Astrocyte of the hippocampus (primary cell): ENCODE results near the gene DYNC1I2.
A peak's percentile ranks its signal among the peaks of the same experiment; 100 is the strongest.
"Not testable (repeated sequence)": the region's sequence is repeated elsewhere in the genome, so short reads cannot be mapped to it uniquely, and the experiment has no call there.

Source experiments
- DNase-seq: peaks from one replicate; pipeline ENCODE4 v3.0.0; 2011; ENCODE audit warnings: low read depth, low spot score

The DYNC1I2 gene

DNA sequence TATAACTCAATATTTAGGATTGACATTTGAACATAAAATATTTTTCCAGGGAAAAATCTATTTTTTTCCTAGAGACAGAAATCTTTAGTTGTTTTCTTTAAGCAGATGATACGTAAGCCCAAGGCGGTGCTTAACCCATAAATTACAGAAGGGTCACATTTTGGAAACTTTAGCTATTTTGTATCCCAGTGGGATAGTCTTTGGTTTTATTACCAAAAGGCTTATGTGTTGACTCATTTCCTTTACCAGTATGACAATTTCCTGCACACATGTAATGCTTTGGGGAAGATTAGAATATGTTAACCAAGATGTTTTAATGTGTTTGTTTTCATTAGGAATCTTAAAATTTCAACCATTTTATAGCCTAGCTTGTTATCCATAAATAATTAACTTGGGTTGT, 24.8 kb downstream of the DYNC1I2 start:
- peak; percentile 39 for DNase-seq

DNA sequence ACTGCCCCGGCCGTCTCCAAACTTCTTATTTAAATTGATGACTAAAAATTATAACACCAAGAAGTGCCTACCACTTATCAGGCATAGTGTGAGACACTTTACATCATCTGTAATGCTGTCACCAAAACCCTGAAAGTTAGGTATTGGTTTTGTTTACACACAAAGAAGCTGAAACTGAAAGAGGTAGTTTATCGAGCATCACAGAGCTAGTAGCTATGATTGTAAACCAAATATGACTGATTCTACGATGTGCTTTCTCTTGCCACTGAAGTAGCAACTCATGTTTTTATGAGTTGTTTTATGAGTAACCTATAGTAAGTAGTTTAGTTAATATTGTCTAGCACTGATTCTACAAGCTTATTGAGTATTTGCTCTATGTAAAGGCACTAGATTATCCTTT, 31.5 kb downstream of the DYNC1I2 start:
- DNase-seq, result no peak

GRCh38 chr2:171719660-171720059, 32.4 kb downstream of the DYNC1I2 start:
- DNase-seq, result no peak

- DNase-seq, result peak; percentile 60
These were observed 36.7 kb downstream of the DYNC1I2 start for GRCh38 chr2:171723716-171724683.

DNA sequence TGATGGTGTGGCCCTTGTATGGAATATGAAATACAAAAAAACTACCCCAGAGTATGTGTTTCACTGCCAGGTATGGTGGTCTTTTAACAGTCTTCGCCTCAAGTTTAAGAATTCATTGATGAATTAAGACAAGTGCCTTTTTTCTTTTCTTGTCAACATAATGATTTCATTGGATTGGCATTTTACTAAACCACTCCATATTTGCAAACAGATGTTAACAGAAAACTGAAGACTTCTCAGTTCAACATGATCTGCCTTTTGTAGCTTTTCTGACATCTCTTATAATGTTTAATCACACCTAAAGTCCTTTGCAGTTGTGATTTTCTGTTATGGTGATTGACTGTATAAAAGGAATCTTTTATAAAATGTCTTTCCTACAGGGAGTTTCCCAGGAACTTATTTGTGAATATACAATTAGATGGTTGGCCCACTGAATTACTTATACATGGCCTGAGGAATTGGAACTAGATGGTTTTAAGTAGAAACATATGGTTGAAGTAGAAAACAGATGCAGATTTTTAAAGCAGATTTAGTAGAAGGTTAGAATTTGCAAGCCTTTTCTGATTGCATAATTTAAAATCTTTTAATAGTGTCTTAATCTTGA, 39.7 kb downstream of the DYNC1I2 start:
- DNase-seq, result no peak

DNA sequence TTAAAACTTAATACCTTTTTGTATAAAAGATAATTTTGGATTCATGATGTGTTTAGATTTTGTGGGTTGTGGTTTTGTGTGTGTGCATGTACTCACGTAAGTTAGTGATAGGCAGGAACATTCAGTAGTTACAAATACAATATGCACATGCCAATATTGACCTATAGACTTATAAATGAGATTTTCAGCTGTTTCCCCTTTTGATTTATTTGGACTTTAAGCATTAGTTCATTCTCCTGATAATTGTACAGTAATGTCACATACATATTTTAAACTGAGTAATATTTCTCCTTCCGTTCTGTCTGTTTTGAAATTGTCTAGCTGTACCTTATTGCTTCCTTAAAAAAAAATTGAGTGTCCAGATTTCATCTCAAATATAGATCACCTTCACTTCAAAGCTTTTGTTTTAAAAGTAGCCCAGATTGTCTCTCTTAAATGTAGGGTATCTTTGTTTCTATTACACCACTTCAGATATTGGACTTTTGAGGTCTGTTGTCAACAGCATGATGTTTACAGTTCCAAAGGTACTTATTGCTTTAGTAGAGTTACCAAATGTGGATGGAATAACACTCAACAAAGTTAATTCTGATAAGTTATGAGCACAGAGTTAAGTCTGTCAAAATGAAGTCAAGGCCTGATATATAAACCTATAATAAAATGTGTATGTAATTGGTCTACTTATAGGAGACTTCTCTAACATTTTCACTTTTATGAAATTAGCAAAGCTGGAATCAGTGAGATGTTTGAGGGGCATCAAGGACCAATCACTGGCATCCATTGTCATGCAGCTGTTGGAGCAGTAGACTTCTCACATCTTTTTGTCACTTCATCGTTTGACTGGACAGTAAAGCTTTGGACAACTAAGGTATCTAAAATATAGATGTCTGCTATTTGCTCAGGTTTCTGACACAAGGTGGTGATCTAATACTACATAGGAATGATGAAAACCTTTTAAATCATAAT, 42.0 kb downstream of the DYNC1I2 start:
- no peak for DNase-seq

- DNase-seq, result no peak
These were observed 42.7 kb downstream of the DYNC1I2 start for GRCh38 chr2:171729952-171730317.

- peak; percentile 83 for DNase-seq
These were observed 48.9 kb downstream of the DYNC1I2 start for GRCh38 chr2:171735991-171736710.

- DNase-seq, result peak; percentile 83
These were observed 53.9 kb downstream of the DYNC1I2 start for GRCh38 chr2:171741189-171741588.

- DNase-seq, result no peak
These were observed 55.5 kb downstream of the DYNC1I2 start for GRCh38 chr2:171742760-171743159.

GRCh38 chr2:171745141-171745540, 57.9 kb downstream of the DYNC1I2 start:
- DNase-seq, result no peak

DNA sequence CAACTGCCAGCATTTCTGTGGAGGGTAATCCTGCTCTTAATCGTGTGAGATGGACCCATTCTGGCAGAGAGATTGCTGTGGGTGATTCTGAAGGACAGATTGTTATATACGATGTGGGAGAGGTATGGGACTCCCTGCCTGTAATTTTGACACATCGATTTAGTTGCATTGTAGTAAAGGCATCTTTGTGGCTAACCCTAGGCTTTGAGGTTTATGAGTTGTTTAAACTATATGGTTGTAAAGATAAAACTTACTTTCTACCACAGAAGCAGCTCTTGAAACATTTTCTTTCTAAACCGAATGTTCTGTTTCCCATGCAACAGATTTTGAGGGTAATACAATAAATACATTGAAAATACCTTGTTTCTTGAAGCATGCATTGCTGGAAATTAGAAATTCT, 58.5 kb downstream of the DYNC1I2 start:
- DNase-seq, result no peak

DNA sequence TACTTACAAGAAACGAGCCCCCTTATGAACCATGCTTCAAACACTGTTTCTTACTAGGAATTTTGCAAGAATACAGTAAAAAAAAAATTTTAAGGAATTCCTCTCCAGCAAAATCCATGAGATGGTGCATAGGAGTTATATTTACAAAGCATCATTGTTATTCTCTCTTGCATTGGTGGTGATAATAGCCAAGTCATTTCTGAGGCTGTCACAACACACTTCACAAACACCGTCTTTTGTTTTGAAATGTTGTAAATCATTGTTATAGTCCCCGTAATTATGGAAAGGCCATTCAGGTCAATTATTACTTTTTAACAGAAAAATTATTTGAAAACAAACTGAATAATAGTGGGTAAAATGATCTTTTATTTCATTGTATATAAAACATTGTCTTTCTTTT, 60.1 kb downstream of the DYNC1I2 start:
- no peak for DNase-seq

DNA sequence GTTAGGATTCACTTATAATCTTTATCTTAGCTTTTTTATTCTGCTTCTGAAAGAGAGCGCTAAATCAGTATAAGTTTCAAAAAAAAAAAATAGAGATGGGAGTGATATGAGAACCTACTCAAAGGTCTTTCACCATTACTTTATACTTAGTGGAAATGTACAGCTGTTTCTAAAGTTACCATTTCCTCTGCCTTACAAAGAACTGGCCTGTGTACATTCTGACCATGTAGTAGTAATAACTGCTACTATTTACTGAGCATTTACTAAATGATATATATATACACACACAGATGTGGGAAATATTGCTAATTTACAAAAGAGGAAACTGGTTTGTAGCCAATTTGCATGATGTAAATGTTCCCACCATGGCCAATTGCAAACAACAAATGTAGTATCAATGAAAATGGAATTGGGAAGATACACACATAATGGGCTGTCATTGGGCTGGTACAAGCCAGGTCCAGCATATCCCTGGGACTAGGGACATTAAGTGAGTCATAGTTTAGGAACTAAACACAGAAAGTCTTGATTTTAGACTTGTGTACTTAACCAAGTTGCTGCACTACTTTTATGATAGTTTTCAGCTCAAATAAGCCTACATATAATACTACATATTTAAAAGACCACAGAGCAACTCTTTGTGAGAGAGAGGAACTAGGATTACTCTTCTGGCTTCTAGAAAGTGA, 67.1 kb downstream of the DYNC1I2 start:
- peak; percentile 10 for DNase-seq

DNA sequence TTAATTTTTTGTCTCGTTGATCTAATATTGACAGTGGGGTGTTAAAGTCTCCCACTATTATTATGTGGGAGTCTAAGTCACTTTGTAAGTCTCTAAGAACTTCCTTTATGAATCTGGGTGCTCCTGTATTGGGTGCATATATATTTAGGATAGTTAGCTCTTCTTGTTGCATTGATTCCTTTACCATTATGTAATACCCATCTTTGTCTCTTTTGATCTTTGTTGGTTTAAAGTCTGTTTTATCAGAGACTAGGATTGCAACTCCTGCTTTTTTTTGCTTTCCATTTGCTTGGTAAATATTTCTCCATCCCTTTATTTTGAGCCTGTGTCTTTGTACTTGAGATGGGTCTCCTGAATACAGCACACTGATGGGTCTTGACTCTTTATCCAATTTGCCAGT, 71.5 kb downstream of the DYNC1I2 start:
- not testable (repeated sequence) for DNase-seq

GRCh38 chr2:171761176-171761575, 73.9 kb downstream of the DYNC1I2 start:
- peak; percentile 63 for DNase-seq

GRCh38 chr2:171762879-171763573, 75.8 kb downstream of the DYNC1I2 start:
- peak; percentile 36 for DNase-seq

- no peak for DNase-seq
These were observed 76.3 kb downstream of the DYNC1I2 start for GRCh38 chr2:171763602-171764001.

DNA sequence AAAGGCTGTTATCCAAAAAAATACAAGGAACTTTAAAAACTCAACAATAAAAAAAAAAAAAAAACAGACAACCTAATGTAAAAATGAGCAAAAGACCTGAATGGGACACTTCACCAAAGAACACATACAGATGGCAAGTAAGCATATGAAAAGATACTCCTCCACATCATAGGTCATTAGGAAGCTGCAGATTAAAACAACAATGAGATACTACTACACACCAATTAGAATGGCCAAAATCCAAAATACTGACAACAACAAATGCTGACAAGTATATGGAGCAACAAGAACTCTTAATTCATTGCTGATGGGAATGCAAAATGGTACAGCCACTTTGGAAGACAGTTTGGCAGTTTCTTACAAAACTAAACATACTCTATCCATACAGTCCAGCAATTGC, 84.2 kb downstream of the DYNC1I2 start:
- DNase-seq, result no peak

DNA sequence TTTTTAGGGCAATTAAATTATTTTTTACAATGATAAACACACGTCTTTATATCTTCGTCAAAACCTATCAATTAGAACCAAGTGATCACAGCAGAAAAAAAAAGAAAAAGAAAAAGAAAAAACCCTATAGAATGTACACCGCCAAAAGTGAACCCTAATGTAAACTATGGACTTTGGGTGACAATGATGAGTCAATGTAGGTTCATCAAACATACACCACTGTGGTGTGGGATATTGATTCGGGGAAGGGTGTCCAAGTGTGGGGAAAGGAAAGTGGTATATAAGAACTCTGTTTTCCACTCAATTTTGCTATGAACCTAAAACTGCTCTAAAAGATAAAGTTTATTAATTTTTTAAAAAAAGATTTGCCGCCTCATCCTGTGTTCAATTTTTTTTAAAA, 85.1 kb downstream of the DYNC1I2 start:
- no peak for DNase-seq
